Transverse colon (tissue), 4 donors: ENCODE results near the gene TTC23.

ENCODE experiments used
- CTCF ChIP-seq, 5 experiments: fragments of 200-600 bp in 3 of 5; fragments of 450-650 bp in 2 of 5; sonication (generic) in 3 of 5; IDR thresholded peaks; 1 replicate in 2 of 5; 2 replicates in 3 of 5; pipeline ENCODE4 v1.5.1; 2016 to 2017; ENCODE audit warnings: antibody characterized with exemption in 5 of 5, inconsistent platforms in 3 of 5, mild to moderate bottlenecking in 2 of 5, moderate library complexity in 1 of 5
- EP300 ChIP-seq: sonication (generic); formaldehyde crosslinking; IDR thresholded peaks from one replicate; pipeline ENCODE4 v1.6.1; 2017; ENCODE audit warnings: antibody characterized with exemption, low read depth
- POLR2A ChIP-seq: fragments of 450-650 bp; IDR thresholded peaks from one replicate; pipeline ENCODE4 v1.6.1; 2016; ENCODE audit warnings: antibody characterized with exemption, mild to moderate bottlenecking, moderate library complexity
- POLR2AphosphoS5 ChIP-seq, 3 donors: sonication (generic); formaldehyde crosslinking; IDR thresholded peaks; one replicate each; pipeline ENCODE4 v1.6.1; 2016; ENCODE audit warnings: antibody characterized with exemption in 3 of 3

DNA sequence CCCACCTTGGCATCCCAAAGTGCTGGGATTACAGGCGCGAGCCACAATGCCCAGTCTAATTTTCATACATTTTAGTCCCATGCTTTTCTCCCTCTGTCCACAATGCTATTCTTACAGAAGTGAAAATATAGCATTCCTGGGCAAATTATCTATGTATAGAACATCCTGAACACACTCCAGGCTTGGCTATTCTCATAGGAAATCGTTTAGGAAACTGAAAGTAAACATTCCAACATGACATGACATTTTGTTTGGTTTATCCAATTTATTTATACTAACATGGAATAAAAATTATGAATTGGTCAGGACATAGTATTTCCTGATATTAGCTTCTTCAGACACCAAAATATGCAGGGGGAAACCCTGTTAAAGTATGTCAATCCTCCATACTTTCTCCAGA is 91.9 kb downstream of the TTC23 start:
- TF ChIP-seq CTCF (IDR thresholded peaks at IDR 0.05) (no peak), POLR2AphosphoS5 (IDR thresholded peaks at IDR 0.05) (no peak), POLR2A (no peak), EP300 (no peak)
